Activated T-cell treated with anti-CD3 and anti-CD28 coated beads for 24 hours (primary cell): Measurements from ENCODE around the gene FAM186B.
A peak's percentile ranks its signal among the peaks of the same experiment; 100 is the strongest.

Source experiments
- DNase-seq: peaks from one replicate; pipeline ENCODE4 v3.0.0-alpha.2; 2020; ENCODE audit warnings: low read depth

FAM186B gene

DNA sequence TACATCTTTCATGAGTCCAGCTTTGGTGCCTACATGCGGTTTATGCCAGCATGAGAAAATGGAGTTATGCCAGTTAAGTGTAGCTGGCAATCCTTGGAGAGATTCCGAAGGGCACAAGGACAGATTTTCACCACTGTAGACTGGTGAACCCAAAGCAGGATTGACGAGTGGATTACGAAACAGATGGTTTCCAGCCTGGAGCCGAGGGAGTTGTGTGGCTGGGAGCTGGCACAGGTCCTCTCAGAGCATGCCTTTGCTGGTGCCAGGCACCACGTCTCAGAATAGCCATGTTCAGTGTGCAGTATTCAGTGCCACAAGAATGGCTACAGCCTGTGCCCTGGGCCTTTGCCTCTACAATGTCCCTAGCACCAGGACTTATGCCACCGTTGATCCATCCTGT is 53.4 kb downstream of the FAM186B start:
- DNase-seq, result no peak

GRCh38 chr12:49550693-49551252 is 54.7 kb downstream of the FAM186B start:
- no peak for DNase-seq

GRCh38 chr12:49549735-49550692 is 55.4 kb downstream of the FAM186B start:
- DNase-seq, result no peak

- no peak for DNase-seq
Measured at GRCh38 chr12:49548822-49549648, 56.4 kb downstream of the FAM186B start.

GRCh38 chr12:49548481-49548821 is 57.0 kb downstream of the FAM186B start:
- DNase-seq, result no peak

DNA sequence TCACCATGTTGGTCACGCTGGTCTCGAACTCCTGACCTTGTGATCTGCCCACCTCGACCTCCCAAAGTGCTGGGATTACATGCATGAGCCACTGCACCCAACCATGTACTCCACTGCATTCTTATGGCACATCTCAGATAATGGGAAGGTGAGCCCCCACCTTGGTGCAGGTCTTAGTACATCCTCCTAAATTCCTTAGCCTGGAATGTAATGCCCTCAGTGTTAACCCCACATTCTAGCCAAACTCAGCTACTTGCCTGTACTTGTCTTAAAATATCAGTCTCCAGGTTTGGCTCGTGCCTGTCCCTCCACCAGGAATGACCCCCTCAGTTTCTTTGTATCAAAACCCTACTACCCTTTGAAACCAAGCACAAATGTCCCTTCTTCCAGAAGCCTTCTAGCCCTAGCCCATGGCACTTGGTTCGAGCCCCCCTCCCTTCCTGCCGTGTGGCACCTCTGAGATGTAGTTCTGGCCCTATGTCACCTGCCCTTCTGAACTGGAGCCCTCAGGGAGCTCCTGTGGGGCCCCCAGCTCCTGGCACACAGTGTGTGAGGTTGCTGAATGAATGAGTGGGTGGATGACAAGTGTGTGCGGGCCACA is 58.2 kb downstream of the FAM186B start:
- no peak for DNase-seq

GRCh38 chr12:49546481-49546880 is 59.0 kb downstream of the FAM186B start:
- no peak for DNase-seq

GRCh38 chr12:49545815-49546214 is 59.6 kb downstream of the FAM186B start:
- no peak for DNase-seq

GRCh38 chr12:49543914-49544815 is 61.3 kb downstream of the FAM186B start:
- DNase-seq, result no peak

- DNase-seq, result no peak
Measured at GRCh38 chr12:49543221-49543913, 62.1 kb downstream of the FAM186B start.

DNA sequence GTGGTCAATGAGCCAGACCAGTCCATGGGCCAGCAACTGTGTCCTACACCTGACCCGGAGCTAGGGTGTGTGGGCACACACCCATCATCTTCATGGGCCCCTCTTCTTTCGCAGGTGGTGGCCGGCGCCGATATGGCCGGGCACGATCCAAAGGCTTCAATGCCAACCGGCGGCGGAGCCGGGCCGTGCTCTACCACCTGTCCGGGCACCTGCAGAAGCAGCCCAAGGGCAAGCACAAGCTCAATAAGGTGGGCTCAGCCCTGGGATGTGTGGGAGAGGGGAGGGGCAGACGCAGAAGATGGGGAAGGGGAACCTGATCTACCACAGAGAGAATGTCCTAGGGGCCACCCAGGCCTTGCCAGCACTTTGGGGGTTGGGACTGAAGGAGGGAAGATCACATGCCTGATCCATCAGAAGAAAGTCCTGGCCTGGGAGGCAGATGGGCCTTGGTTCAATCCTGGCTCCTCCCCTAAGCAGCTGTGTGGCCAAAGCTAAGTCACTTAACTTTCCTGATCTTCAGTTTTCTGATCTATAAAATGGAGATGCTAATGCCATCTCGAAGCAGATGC is 62.8 kb downstream of the FAM186B start:
- no peak for DNase-seq

DNA sequence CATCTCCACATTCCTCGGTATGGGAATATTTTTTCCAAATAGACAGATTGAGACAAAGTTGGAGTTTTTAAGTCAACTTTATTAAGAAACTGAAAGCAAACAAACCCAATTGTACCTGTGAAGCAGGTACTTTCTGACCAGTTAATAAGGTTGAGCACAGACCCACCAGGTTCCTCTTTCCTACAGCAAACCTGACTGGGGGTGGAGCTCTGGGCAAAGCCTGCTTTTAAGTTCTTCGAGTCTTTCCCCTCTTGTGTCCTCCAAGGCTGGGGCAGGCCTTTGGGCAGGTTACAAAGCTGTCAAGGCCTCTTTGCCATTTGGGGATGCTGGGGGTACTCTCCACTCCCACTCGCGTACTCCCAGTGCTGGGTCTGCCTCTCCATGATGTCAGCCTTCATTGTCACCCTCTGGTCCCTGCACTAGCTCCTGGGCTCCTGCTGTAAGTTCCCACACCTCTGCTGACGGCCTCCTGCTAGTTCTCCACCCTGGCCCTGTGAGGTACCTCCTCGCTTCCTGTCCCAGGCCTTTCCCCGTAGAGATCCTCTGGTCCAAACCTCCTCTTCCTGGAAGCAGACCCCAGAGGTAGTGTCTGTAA is 63.4 kb downstream of the FAM186B start:
- no peak for DNase-seq

DNA sequence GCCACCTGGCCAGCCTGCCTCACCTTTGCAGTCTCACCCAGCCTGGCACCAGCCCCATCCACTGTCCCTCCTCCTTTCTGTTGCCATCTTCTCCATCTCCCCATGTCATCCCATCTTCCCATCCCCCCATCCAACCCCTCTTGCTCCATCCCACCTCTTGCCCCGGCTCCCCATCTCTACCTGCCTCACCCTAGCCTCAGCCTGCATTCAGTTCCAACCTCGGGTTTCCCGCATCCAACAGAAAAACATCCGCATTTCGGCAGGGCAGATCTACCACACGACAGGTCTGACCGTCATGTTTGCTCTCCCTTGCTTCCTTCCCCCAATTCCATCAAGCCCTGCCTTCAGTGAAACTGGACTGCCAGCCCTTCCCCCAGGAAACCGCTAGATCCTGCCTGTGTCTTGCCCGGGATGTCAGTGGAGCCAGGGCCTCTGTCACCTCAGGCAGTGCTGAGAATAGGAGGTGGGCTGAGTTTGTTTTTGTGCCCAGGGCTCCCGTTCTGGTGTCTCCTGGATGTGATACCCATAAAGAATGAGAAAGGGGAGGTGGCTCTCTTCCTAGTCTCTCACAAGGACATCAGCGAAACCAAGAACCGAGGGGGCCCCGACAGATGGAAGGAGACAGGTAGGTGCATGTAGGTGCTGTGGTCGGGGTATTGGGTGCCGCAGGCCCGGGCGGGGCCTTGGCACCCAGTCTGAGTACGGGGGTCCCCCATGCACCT is 64.1 kb downstream of the FAM186B start:
- DNase-seq, result no peak

GRCh38 chr12:49540229-49541139 is 65.0 kb downstream of the FAM186B start:
- no peak for DNase-seq

GRCh38 chr12:49539406-49540228 is 65.8 kb downstream of the FAM186B start:
- DNase-seq, result no peak

DNA sequence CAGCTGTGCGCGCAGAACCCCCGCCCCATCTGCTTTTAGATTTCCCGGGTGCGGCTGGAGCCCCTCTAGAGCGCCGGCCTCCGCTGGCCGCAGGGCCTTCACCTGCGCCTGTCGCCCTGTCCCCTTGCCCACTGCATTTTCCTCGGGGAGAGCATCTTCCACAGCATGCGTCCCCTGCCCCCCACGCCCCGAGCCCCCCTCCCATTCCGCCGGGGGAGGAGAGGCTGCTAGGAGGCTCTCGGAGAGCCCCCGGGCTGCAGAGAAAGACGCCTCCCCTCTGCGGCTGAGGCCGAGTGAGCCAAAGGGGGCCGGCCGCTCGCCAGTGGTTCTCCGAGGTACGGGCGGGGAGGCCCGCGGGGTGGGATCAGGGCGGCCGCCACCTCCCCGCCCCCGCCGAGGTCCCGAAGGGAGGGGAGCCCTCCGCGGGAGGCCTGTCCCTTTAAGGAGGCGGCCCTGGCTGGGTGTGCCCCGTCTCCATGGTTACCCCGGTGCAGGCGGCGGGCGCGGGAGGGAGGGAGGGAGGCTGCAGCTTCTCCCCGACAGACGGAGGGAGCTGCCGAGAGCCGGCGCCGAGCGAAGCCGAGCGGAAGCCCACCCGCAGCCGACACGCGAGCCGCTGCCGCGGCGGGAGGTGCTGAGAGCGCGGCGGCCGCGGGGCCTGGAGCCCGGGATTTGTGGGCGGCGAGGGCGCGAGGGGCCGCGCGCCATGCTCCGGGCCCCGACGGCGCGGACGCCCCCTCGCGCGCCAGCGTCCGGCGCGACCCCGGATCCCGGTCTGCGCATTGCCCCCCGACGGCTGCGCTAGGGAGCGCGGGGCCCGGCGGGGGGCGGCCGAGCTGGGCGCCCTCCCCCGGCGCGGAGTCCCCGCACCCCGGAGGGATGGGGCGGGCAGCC is 66.7 kb downstream of the FAM186B start, which contains the start of gene KCNH3:
TSS of gene KCNH3 (plus strand) at position 521 of the 894 bp plus-strand sequence. CDS start 387 bp downstream, outside the sequence.
- DNase-seq, result peak; percentile 77
